Adrenal gland (tissue), 12 donors: ENCODE data around the gene SULF2. TPM values are rescaled to one million over a fixed set of nuclear protein-coding genes. Genes with fewer than 3 reads are reported as not detected.

Experiments
- DNase-seq, 7 donors: peaks; one replicate each; pipeline ENCODE4 v3.0.0-alpha.2; 2019 to 2020
- H3K27ac ChIP-seq, 5 donors: fragments of 200-600 bp; sonication (generic) in 4 of 5; 1 replicate in 3 of 5; 2 replicates in 2 of 5; pipeline versions ENCODE4 v1.5.1 to v1.8.0; 2016 to 2020; ENCODE audit warnings: mild to moderate bottlenecking in 1 of 5
- H3K27me3 ChIP-seq: fragments of 200-600 bp; 2 replicates; pipeline ENCODE4 v1.8.0; 2021
- H3K36me3 ChIP-seq, 2 donors: fragments of 200-600 bp; replicated peaks in 1 of 2; 1 replicate in 1 of 2; 2 replicates in 1 of 2; pipeline versions ENCODE4 v1.5.1 to v1.8.0; 2018 to 2022
- H3K4me1 ChIP-seq, 2 donors: fragments of 200-600 bp; replicated peaks in 1 of 2; 1 replicate in 1 of 2; 2 replicates in 1 of 2; pipeline versions ENCODE4 v1.5.1 to v1.8.0; 2018 to 2021
- H3K4me3 ChIP-seq, 4 donors: fragments of 200-600 bp; sonication (generic) in 3 of 4; one replicate each; pipeline ENCODE4 v1.5.1; 2016 to 2018
- H3K9me3 ChIP-seq, 3 donors: fragments of 200-600 bp; sonication (generic) in 1 of 3; replicated peaks in 1 of 3; 1 replicate in 2 of 3; 2 replicates in 1 of 3; pipeline versions ENCODE4 v1.5.1 to v1.8.0; 2016 to 2021
- POLR2A ChIP-seq, 2 donors: fragments of 450-650 bp; IDR thresholded peaks; one replicate each; pipeline ENCODE4 v1.6.1; 2017; ENCODE audit warnings: antibody characterized with exemption in 2 of 2, mild to moderate bottlenecking in 2 of 2, moderate library complexity in 1 of 2
- WGBS, 4 donors: extraction: QIAGEN DNeasy Blood & Tissue Kit in 2 of 4; methylation state at CpG; one replicate each; pipeline versions ENCODE4 v1.1.5 to v1.1.7; 2013 to 2017; 5-methylcytosine and 5-hydroxymethylcytosine counted together
- intact Hi-C, 2 donors: fragments of 100-400 bp; cut with DNase I; formaldehyde crosslinking; loops; one replicate each; pipeline versions ENCODE4 v1.14.1 to v1.15.0; 2022 to 2023
- polyA plus RNA-seq, 3 donors: library from polyadenylated mRNA; stranded (reverse); fragments of 200-250 nt in 2 of 3; fragments of 350-450 nt in 1 of 3; fragmentation: Illumina TruSeq in 1 of 3; extraction: RNeasy Lipid Tissue Mini Kit (QIAGEN cat#74804) in 1 of 3; gene quantifications; one replicate each; pipeline ENCODE4 v1.2.3, GENCODE V29; 2013 to 2014
- total RNA-seq, 9 donors: library from RNA; depleted of rRNA in 4 of 9; stranded (reverse); fragments of >200 nt in 4 of 9; fragments of 120-200 nt in 1 of 9; fragmentation: NEBNext Ultra II Directional in 1 of 9; extraction: Animal tissue kit (Norgen Biotek cat#: 25700) in 1 of 9; gene quantifications; one replicate each; pipeline versions ENCODE4 v1.1.0 to v1.2.4, GENCODE V29; 2013 to 2023
- TF ChIP-seq, protein P1 (sequence below), 6 experiments: fragments of 450-650 bp in 4 of 6; fragments of 200-600 bp in 2 of 6; sonication (generic) in 1 of 6; IDR thresholded peaks; 1 replicate in 5 of 6; 2 replicates in 1 of 6; pipeline versions ENCODE4 v1.5.1 to v1.8.0; 2016 to 2021; ENCODE audit warnings: antibody characterized with exemption in 6 of 6, mild to moderate bottlenecking in 2 of 6, moderate library complexity in 1 of 6
- donor health status: healthy with polysubstance abuse.
- donor health status: Bipolar disorder and iron deficiency.
- donor health status: DM: yes; HTN: yes; CAD: no.
- donor health status: DM: no; HTN: no; CAD: no.
- donor health status: DM: no; HTN: no; CAD: no.
- donor health status: DM: yes; HTN: yes; CAD: no.

Gene SULF2
- total and polyA plus RNA-seq, 12 donors: 13.5 to 42.5 (median 25.6) TPM

DNA sequence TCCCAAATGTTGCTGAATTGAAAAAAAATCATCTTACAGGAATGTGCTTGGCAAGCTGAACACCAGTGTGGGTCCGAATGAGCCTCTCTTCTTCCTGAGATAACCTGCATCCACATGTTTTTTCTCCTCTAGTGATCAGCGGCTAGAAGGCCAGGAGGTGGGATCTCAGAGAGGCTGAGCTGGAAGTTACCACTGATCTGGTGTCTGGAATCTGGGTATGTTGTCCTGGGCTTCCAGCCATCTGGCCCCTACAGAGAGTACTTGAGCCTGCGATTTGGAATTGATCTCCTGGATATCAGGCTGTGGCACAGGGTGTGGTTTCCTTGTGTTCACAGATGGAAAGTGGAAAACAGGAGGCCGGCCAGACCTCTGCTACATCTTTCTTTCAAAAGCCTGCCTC is 35.9 kb downstream of the SULF2 start:
- Histone ChIP-seq H3K36me3 (no peaks in the 10 kb centered on the region), H3K4me1 (no peaks in the 10 kb centered on the region), H3K27me3 (no peaks in the 10 kb centered on the region), H3K9me3 (no peaks in the 10 kb centered on the region), H3K27ac (no peak overlapping the region), H3K4me3 (no peak overlapping the region)
- intact Hi-C loops: no loop called here
- TF ChIP-seq, protein P1, sequence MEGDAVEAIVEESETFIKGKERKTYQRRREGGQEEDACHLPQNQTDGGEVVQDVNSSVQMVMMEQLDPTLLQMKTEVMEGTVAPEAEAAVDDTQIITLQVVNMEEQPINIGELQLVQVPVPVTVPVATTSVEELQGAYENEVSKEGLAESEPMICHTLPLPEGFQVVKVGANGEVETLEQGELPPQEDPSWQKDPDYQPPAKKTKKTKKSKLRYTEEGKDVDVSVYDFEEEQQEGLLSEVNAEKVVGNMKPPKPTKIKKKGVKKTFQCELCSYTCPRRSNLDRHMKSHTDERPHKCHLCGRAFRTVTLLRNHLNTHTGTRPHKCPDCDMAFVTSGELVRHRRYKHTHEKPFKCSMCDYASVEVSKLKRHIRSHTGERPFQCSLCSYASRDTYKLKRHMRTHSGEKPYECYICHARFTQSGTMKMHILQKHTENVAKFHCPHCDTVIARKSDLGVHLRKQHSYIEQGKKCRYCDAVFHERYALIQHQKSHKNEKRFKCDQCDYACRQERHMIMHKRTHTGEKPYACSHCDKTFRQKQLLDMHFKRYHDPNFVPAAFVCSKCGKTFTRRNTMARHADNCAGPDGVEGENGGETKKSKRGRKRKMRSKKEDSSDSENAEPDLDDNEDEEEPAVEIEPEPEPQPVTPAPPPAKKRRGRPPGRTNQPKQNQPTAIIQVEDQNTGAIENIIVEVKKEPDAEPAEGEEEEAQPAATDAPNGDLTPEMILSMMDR (IDR thresholded peaks at IDR 0.05): no peak
- no peak for TF ChIP-seq POLR2A (IDR thresholded peaks at IDR 0.05)
- peak in 1 of 7 donors; percentile 22 for DNase-seq
- WGBS, 4 donors: 56 to 68% (median 60%) methylated on average over 3 to 4 of the region's 4 CpGs

DNA sequence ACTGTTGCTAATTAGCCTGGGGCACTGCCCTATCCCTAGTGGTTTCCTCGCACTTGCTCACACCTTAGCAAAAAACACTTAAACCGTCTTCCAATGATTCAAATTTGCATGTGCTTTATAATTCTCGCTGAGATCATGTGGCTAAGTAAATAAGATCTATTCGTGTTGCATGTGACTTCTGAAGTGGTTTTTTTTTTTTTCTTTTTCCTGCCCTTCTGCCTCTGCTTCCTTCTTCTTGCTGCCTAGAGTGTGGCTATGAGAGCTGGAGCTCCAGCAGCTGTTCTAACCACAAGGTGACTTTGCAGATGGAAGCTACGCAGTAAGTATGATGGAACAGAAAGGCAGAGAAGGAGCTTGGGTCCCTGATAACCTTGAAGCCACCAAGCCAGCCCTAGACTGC is 36.5 kb downstream of the SULF2 start:
- Histone ChIP-seq H3K36me3 (no peaks in the 10 kb centered on the region), H3K27me3 (no peaks in the 10 kb centered on the region), H3K27ac (no peak overlapping the region), H3K4me1 (no peaks in the 10 kb centered on the region), H3K4me3 (no peak overlapping the region), H3K9me3 (no peaks in the 10 kb centered on the region)
- intact Hi-C loops: no loop called here
- DNase-seq: no peak
- 54 to 81% (median 76%) methylated on average over 5 of the region's 5 CpGs for WGBS, 4 donors
- TF ChIP-seq, protein P1 (IDR thresholded peaks at IDR 0.05): no peak
- no peak for TF ChIP-seq POLR2A (IDR thresholded peaks at IDR 0.05)

DNA sequence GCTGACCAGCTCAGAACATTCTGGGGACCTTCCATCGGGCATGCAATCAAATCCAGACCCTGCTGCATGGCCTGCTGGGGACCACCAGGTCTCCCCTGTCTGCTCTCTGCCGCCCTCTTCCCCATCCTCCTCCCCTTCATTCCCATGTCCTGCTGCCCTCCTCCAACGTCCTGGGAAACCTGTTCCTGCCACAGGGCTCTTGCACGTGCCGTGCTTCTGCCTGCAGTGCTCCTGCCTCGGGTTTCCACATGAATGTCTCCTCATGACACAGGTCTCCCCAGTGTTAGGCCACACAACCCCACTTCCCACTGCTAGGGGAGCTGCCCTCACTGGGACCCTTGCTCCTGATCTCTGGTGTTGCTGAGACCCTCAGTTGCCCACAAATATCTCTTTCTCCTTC is 37.2 kb downstream of the SULF2 start:
- no peaks in the 10 kb centered on the region for H3K9me3 ChIP-seq
- 89 to 97% (median 92%) methylated on average over 6 of the region's 6 CpGs for WGBS, 4 donors
- no peaks in the 10 kb centered on the region for H3K27me3 ChIP-seq
- intact Hi-C loops: no loop called here
- no peak overlapping the region for H3K4me3 ChIP-seq
- H3K27ac ChIP-seq: no peak overlapping the region
- H3K4me1 ChIP-seq: no peaks in the 10 kb centered on the region
- no peak for DNase-seq
- TF ChIP-seq, protein P1 (IDR thresholded peaks at IDR 0.05): no peak
- H3K36me3 ChIP-seq: no peaks in the 10 kb centered on the region

DNA sequence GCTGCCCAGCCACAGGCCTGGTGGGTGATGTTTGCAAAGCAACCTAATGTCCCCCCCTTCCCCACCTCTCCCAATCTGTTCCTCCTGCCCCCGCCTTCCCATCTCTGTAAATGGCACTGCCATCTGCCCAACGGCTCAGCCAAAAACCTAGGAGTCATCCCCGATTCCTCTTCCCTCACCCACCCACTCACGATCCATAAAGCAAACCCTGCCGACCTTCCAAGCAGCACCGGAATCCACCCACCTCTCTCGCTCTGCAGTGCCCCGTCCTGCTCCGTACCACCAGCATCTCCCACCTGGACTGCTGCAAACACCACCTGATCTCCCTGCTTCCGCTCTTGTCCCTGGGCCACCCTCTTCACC is 37.6 kb downstream of the SULF2 start:
- no peak overlapping the region for H3K27ac ChIP-seq
- no peak overlapping the region for H3K4me3 ChIP-seq
- no peak for DNase-seq
- H3K27me3 ChIP-seq: no peaks in the 10 kb centered on the region
- 94 to 97% (median 94%) methylated on average over 9 to 10 of the region's 10 CpGs for WGBS, 4 donors
- TF ChIP-seq, protein P1 (IDR thresholded peaks at IDR 0.05): no peak
- TF ChIP-seq POLR2A (IDR thresholded peaks at IDR 0.05): no peak
- intact Hi-C loops: no loop called here
- no peaks in the 10 kb centered on the region for H3K4me1 ChIP-seq
- H3K36me3 ChIP-seq: no peaks in the 10 kb centered on the region
- no peaks in the 10 kb centered on the region for H3K9me3 ChIP-seq
